GM23338 (cell line): ENCODE data around the gene TMEM247. TPM values are rescaled to one million over a fixed set of nuclear protein-coding genes. Genes with fewer than 3 reads are reported as not detected.

Experiments used
- ATAC-seq: fragments of 200-7000 bp; cut with Tn5 transposase; 3 replicates; pipeline ENCODE4 v1.9.1; 2020
- DNase-seq: peaks from one replicate; pipeline ENCODE4 v3.0.0-alpha.2; 2015; ENCODE audit warnings: low spot score
- H2AFZ ChIP-seq: fragments of 200-600 bp; sonication (generic); 2 replicates; pipeline ENCODE4 v1.8.0; 2016; ENCODE audit warnings: antibody characterized with exemption, mild to moderate bottlenecking, moderate library complexity
- H3F3A ChIP-seq: fragments of 200-600 bp; sonication (generic); replicated peaks from 2 replicates; pipeline ENCODE4 v1.8.0; 2017; ENCODE audit warnings: antibody characterized with exemption, mixed run types, low read depth
- H3K27ac ChIP-seq: fragments of 200-600 bp; sonication (generic); 2 replicates; pipeline ENCODE4 v1.6.1; 2016; ENCODE audit warnings: low read depth
- H3K27me3 ChIP-seq: fragments of 200-600 bp; sonication (generic); 2 replicates; pipeline ENCODE4 v1.8.0; 2016; ENCODE audit warnings: mild to moderate bottlenecking, mixed run types, moderate library complexity; ENCODE audit not compliant: insufficient read depth
- H3K36me3 ChIP-seq: fragments of 200-600 bp; sonication (generic); 2 replicates; pipeline ENCODE4 v1.8.0; 2016; ENCODE audit warnings: mild to moderate bottlenecking; ENCODE audit not compliant: insufficient read depth
- H3K4me1 ChIP-seq: fragments of 200-600 bp; sonication (generic); 2 replicates; pipeline ENCODE4 v1.8.0; 2016; ENCODE audit warnings: mild to moderate bottlenecking, moderate library complexity; ENCODE audit not compliant: insufficient read depth
- H3K4me2 ChIP-seq: fragments of 200-600 bp; sonication (generic); 2 replicates; pipeline ENCODE4 v1.7.1; 2017; ENCODE audit warnings: mixed run types
- H3K4me3 ChIP-seq: fragments of 200-600 bp; sonication (generic); 2 replicates; pipeline ENCODE4 v1.6.1; 2016; ENCODE audit warnings: mixed run types
- H3K79me2 ChIP-seq: fragments of 200-600 bp; sonication (generic); replicated peaks from 2 replicates; pipeline ENCODE4 v1.8.0; 2017; ENCODE audit warnings: mild to moderate bottlenecking; ENCODE audit not compliant: insufficient read depth
- H3K9me2 ChIP-seq: fragments of 200-600 bp; sonication (generic); 2 replicates; pipeline ENCODE4 v1.8.0; 2017; ENCODE audit not compliant: insufficient read depth
- H4K20me1 ChIP-seq: fragments of 200-600 bp; sonication (generic); replicated peaks from 2 replicates; pipeline ENCODE4 v1.8.0; 2017; ENCODE audit warnings: mild to moderate bottlenecking; ENCODE audit not compliant: insufficient read depth
- H3K27ac Mint-ChIP-seq: 2 replicates; pipeline ENCODE4 v1.8.0; 2020; ENCODE audit warnings: inconsistent platforms, mild to moderate bottlenecking, moderate library complexity, mixed read lengths
- H3K27me3 Mint-ChIP-seq: 3 replicates; pipeline ENCODE4 v1.8.0; 2022; ENCODE audit warnings: low read depth, mild to moderate bottlenecking, moderate library complexity, mixed read lengths, inconsistent platforms; ENCODE audit not compliant: insufficient read depth, poor library complexity
- H3K36me3 Mint-ChIP-seq: 3 replicates; pipeline ENCODE4 v1.8.0; 2021; ENCODE audit warnings: low read depth, mild to moderate bottlenecking, inconsistent platforms, moderate library complexity, mixed read lengths
- H3K4me1 Mint-ChIP-seq: 3 replicates; pipeline ENCODE4 v1.8.0; 2020; ENCODE audit warnings: mild to moderate bottlenecking, inconsistent platforms, mixed read lengths
- H3K4me3 Mint-ChIP-seq: 3 replicates; pipeline ENCODE4 v1.8.0; 2021; ENCODE audit warnings: moderate library complexity, mild to moderate bottlenecking, inconsistent platforms, mixed read lengths
- H3K9me3 Mint-ChIP-seq: 3 replicates; pipeline ENCODE4 v1.8.0; 2020; ENCODE audit warnings: moderate library complexity, mild to moderate bottlenecking, inconsistent platforms, mixed read lengths
- CREB1 ChIP-seq: fragments of 250-450 bp; sonication (Bioruptor Pico); IDR thresholded peaks from 2 replicates; pipeline ENCODE4 v1.5.0; 2020; ENCODE audit warnings: low read depth, mild to moderate bottlenecking, moderate library complexity
- CTCF ChIP-seq, 2 experiments: fragments of 200-600 bp in 1 of 2; sonication (generic) in 1 of 2; conservative IDR thresholded peaks; 2 replicates each; pipeline versions ENCODE4 v1.5.1 to v1.6.1; 2016 to 2017; ENCODE audit warnings: antibody characterized with exemption in 2 of 2, low read depth in 2 of 2, mild to moderate bottlenecking in 2 of 2, moderate library complexity in 1 of 2
- ETS1 ChIP-seq: IDR thresholded peaks from 2 replicates; pipeline ENCODE4 v1.6.1; 2016; ENCODE audit warnings: antibody characterized with exemption
- EZH2 ChIP-seq: fragments of 200-600 bp; sonication (generic); IDR thresholded peaks from one replicate; pipeline ENCODE4 v1.8.0; 2017; ENCODE audit warnings: antibody characterized with exemption, mild to moderate bottlenecking, low read depth; ENCODE audit not compliant: unreplicated experiment
- EZH2phosphoT487 ChIP-seq: fragments of 200-600 bp; sonication (generic); IDR thresholded peaks from one replicate; pipeline ENCODE4 v1.8.1; 2018; ENCODE audit warnings: antibody characterized with exemption; ENCODE audit not compliant: unreplicated experiment
- JUNB ChIP-seq: IDR thresholded peaks from one replicate; pipeline ENCODE4 v1.6.1; 2016; ENCODE audit warnings: antibody characterized with exemption; ENCODE audit not compliant: unreplicated experiment
- NANOG ChIP-seq: IDR thresholded peaks from 2 replicates; pipeline ENCODE4 v1.6.1; 2016; ENCODE audit warnings: antibody characterized with exemption, borderline replicate concordance
- POLR2AphosphoS5 ChIP-seq: IDR thresholded peaks from 2 replicates; pipeline ENCODE4 v1.6.1; 2016; ENCODE audit warnings: antibody characterized with exemption, low read depth
- REST ChIP-seq: IDR thresholded peaks from one replicate; pipeline ENCODE4 v1.6.1; 2018; ENCODE audit warnings: antibody characterized with exemption; ENCODE audit not compliant: unreplicated experiment
- STAT1 ChIP-seq: IDR thresholded peaks from one replicate; pipeline ENCODE4 v1.6.1; 2016; ENCODE audit warnings: antibody characterized with exemption; ENCODE audit not compliant: unreplicated experiment
- ZNF114 ChIP-seq: fragments of 250-450 bp; sonication (Bioruptor Pico); IDR thresholded peaks from 2 replicates; pipeline ENCODE4 v1.5.0; 2020; ENCODE audit warnings: mild to moderate bottlenecking, moderate library complexity
- ZNF331 ChIP-seq: fragments of 250-450 bp; sonication (Bioruptor Pico); IDR thresholded peaks from 2 replicates; pipeline ENCODE4 v1.5.0; 2020; ENCODE audit warnings: low read depth, mild to moderate bottlenecking, moderate library complexity
- polyA plus RNA-seq: library from polyadenylated mRNA; unstranded; fragments of >200 nt; fragmentation: Nextera tagmentation; extraction: Ambion mirVana; gene quantifications from 2 replicates; pipeline ENCODE4 v1.2.1, GENCODE V29; 2016
- total RNA-seq: library from RNA; depleted of rRNA; stranded (reverse); fragments of >200 nt; shearing (Covaris generic); gene quantifications from 2 replicates; pipeline ENCODE4 v1.2.3, GENCODE V29; 2014
- TF ChIP-seq, protein P1 (sequence below): fragments of 250-450 bp; sonication (Bioruptor Pico); IDR thresholded peaks from 2 replicates; pipeline ENCODE4 v1.5.0; 2020; ENCODE audit warnings: mild to moderate bottlenecking, moderate library complexity

TMEM247 gene
- total and polyA plus RNA-seq, 2 experiments from 2014 or later = not detected

DNA sequence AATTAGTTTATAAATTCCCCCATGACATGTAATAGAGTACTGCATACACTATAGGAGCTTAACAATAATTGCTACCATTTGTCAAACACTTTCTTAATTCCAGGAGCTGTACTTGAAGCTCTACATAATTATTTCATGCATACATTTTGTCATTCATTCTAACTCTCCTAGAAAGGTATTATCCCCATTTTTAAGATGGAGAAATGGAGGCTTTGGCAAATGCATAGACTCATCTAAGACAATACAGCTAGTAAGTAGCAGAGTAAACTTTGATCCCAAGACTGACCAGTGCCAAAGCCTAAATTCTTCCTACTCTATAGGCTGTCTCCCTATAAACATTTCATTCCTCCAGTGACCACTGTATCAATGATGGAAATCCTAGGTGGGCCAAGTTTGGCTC lies 42.6 kb upstream of the TMEM247 start:
- H3K79me2 ChIP-seq = no peaks in the 10 kb centered on the region
- Mint-ChIP-seq H3K4me1 (peaks cover 4% of the 10 kb centered on the region; the same call in 2 of the 3 replicates), H3K27ac (no peak overlapping the region), H3K9me3 (no peaks in the 10 kb centered on the region), H3K36me3 (no peaks in the 10 kb centered on the region), H3K27me3 (no peaks in the 10 kb centered on the region), H3K4me3 (no peak overlapping the region)
- H3K4me3 ChIP-seq = no peak overlapping the region
- H3K36me3 ChIP-seq = no peaks in the 10 kb centered on the region
- no peak for ATAC-seq
- H3K27ac ChIP-seq = no peak overlapping the region
- no peaks in the 10 kb centered on the region; the same call in 1 of the 2 replicates for H3K4me1 ChIP-seq
- no peak overlapping the region for H2AFZ ChIP-seq
- no peaks in the 10 kb centered on the region for H3F3A ChIP-seq
- no peaks in the 10 kb centered on the region for H4K20me1 ChIP-seq
- no peak overlapping the region for H3K4me2 ChIP-seq
- peaks cover 29% of the 10 kb centered on the region for H3K9me2 ChIP-seq
- no peak for DNase-seq
- TF ChIP-seq CTCF (conservative IDR thresholded peaks at IDR 0.05; ENCODE audit: low read depth in 2 of 2) (no peak), STAT1 (no peak), ZNF331 (CRISPR knock-in tag) (no peak), CREB1 (CRISPR knock-in tag) (no peak), EZH2 (no peak), EZH2phosphoT487 (no peak), JUNB (no peak), POLR2AphosphoS5 (no peak), NANOG (no peak), ZNF114 (CRISPR knock-in tag) (no peak), REST (no peak), ETS1 (no peak)
- TF ChIP-seq, protein P1, sequence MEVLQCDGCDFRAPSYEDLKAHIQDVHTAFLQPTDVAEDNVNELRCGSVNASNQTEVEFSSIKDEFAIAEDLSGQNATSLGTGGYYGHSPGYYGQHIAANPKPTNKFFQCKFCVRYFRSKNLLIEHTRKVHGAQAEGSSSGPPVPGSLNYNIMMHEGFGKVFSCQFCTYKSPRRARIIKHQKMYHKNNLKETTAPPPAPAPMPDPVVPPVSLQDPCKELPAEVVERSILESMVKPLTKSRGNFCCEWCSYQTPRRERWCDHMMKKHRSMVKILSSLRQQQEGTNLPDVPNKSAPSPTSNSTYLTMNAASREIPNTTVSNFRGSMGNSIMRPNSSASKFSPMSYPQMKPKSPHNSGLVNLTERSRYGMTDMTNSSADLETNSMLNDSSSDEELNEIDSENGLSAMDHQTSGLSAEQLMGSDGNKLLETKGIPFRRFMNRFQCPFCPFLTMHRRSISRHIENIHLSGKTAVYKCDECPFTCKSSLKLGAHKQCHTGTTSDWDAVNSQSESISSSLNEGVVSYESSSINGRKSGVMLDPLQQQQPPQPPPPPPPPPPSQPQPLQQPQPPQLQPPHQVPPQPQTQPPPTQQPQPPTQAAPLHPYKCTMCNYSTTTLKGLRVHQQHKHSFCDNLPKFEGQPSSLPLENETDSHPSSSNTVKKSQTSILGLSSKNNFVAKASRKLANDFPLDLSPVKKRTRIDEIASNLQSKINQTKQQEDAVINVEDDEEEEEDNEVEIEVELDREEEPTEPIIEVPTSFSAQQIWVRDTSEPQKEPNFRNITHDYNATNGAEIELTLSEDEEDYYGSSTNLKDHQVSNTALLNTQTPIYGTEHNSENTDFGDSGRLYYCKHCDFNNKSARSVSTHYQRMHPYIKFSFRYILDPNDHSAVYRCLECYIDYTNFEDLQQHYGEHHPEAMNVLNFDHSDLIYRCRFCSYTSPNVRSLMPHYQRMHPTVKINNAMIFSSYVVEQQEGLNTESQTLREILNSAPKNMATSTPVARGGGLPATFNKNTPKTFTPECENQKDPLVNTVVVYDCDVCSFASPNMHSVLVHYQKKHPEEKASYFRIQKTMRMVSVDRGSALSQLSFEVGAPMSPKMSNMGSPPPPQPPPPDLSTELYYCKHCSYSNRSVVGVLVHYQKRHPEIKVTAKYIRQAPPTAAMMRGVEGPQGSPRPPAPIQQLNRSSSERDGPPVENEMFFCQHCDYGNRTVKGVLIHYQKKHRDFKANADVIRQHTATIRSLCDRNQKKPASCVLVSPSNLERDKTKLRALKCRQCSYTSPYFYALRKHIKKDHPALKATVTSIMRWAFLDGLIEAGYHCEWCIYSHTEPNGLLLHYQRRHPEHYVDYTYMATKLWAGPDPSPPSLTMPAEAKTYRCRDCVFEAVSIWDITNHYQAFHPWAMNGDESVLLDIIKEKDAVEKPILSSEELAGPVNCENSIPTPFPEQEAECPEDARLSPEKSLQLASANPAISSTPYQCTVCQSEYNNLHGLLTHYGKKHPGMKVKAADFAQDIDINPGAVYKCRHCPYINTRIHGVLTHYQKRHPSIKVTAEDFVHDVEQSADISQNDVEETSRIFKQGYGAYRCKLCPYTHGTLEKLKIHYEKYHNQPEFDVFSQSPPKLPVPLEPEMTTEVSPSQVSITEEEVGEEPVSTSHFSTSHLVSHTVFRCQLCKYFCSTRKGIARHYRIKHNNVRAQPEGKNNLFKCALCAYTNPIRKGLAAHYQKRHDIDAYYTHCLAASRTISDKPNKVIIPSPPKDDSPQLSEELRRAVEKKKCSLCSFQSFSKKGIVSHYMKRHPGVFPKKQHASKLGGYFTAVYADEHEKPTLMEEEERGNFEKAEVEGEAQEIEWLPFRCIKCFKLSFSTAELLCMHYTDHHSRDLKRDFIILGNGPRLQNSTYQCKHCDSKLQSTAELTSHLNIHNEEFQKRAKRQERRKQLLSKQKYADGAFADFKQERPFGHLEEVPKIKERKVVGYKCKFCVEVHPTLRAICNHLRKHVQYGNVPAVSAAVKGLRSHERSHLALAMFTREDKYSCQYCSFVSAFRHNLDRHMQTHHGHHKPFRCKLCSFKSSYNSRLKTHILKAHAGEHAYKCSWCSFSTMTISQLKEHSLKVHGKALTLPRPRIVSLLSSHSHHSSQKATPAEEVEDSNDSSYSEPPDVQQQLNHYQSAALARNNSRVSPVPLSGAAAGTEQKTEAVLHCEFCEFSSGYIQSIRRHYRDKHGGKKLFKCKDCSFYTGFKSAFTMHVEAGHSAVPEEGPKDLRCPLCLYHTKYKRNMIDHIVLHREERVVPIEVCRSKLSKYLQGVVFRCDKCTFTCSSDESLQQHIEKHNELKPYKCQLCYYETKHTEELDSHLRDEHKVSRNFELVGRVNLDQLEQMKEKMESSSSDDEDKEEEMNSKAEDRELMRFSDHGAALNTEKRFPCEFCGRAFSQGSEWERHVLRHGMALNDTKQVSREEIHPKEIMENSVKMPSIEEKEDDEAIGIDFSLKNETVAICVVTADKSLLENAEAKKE (CRISPR knock-in tag) = no peak
- H3K27me3 ChIP-seq = no peaks in the 10 kb centered on the region
